Erythroblast (primary cell): ENCODE results near the gene KCNN1.

Experiments
- GATA1 ChIP-seq: IDR thresholded peaks from 2 replicates; pipeline ENCODE4 v1.6.1; 2011; ENCODE audit warnings: low read depth, mild to moderate bottlenecking, control low read depth, low read length, moderate library complexity
- POLR2A ChIP-seq: IDR thresholded peaks from 2 replicates; pipeline ENCODE4 v1.6.1; 2011; ENCODE audit warnings: mild to moderate bottlenecking, low read length

DNA sequence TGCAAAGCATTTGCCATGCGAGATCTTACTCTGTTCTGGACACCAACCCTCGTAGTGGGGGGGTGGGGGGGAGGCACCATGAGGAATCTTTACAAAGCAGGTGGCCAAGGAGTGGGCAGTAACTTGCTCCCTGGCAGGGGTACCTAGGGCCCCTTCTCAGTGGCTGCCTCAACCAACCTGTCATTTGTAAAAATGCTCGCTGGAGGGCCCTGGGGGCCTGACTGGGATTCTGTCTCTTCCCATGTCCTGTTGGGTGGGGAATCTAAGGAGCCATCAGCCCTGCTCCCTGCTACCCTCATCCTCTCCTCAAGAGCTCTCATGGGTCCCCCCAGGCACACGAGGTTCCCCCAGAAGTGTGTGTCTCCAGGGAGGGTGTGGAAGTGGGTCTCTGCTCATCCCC is 1.5 kb downstream of the KCNN1 start:
- no peak for TF ChIP-seq POLR2A
- no peak for TF ChIP-seq GATA1
